Upper lobe of left lung (tissue), 4 donors: ENCODE measurements around the gene GSG1L.

Experiments used
- CTCF ChIP-seq, 6 experiments: fragments of 450-650 bp in 4 of 6; fragments of 200-600 bp in 2 of 6; sonication (generic) in 2 of 6; IDR thresholded peaks; one replicate each; pipeline ENCODE4 v1.5.1; 2016 to 2019; ENCODE audit warnings: antibody characterized with exemption in 6 of 6
- EP300 ChIP-seq, 4 donors: sonication (generic); formaldehyde crosslinking; IDR thresholded peaks; one replicate each; pipeline ENCODE4 v1.5.1; 2017; ENCODE audit warnings: antibody characterized with exemption in 4 of 4, control low read depth in 2 of 4
- POLR2A ChIP-seq, 4 donors: fragments of 450-650 bp; IDR thresholded peaks; one replicate each; pipeline ENCODE4 v1.5.1; 2016 to 2017; ENCODE audit warnings: antibody characterized with exemption in 4 of 4, mild to moderate bottlenecking in 2 of 4
- POLR2AphosphoS5 ChIP-seq, 2 donors: sonication (generic); formaldehyde crosslinking; IDR thresholded peaks; one replicate each; pipeline ENCODE4 v1.5.1; 2017; ENCODE audit warnings: antibody characterized with exemption in 2 of 2

- no peak for TF ChIP-seq CTCF (IDR thresholded peaks at IDR 0.05)
- TF ChIP-seq POLR2AphosphoS5 (IDR thresholded peaks at IDR 0.05): no peak
- no peak for TF ChIP-seq POLR2A (IDR thresholded peaks at IDR 0.05)
- no peak for TF ChIP-seq EP300 (IDR thresholded peaks at IDR 0.05)
These were observed at the start of gene GSG1L for GRCh38 chr16:28063591-28064061.
